Renal cortex interstitium (tissue), 11 donors: ENCODE data around the gene COL27A1. TPM values are rescaled to one million over a fixed set of nuclear protein-coding genes. Genes with fewer than 3 reads are reported as not detected.
A peak's percentile ranks its signal among the peaks of the same experiment; 100 is the strongest.

Experiments used
- DNase-seq, 11 donors: peaks; one replicate each; pipeline ENCODE4 v3.0.0-alpha.2; 2013; ENCODE audit warnings: low read depth in 9 of 11, low spot score in 4 of 11; ENCODE audit errors: extremely low read depth in 1 of 11
- polyA plus RNA-seq, 3 donors: library from polyadenylated mRNA; unstranded; fragments of 120-200 nt; gene quantifications; one replicate each; pipeline ENCODE4 v1.2.1, GENCODE V29; 2013; ENCODE audit not compliant: insufficient read length in 3 of 3

Gene COL27A1
- polyA plus RNA-seq, 3 donors = 28.8 to 61.9 (median 35.1) TPM

- no peak for DNase-seq
Observed at GRCh38 chr9:114283551-114284111, 128.3 kb downstream of the COL27A1 start.

DNA sequence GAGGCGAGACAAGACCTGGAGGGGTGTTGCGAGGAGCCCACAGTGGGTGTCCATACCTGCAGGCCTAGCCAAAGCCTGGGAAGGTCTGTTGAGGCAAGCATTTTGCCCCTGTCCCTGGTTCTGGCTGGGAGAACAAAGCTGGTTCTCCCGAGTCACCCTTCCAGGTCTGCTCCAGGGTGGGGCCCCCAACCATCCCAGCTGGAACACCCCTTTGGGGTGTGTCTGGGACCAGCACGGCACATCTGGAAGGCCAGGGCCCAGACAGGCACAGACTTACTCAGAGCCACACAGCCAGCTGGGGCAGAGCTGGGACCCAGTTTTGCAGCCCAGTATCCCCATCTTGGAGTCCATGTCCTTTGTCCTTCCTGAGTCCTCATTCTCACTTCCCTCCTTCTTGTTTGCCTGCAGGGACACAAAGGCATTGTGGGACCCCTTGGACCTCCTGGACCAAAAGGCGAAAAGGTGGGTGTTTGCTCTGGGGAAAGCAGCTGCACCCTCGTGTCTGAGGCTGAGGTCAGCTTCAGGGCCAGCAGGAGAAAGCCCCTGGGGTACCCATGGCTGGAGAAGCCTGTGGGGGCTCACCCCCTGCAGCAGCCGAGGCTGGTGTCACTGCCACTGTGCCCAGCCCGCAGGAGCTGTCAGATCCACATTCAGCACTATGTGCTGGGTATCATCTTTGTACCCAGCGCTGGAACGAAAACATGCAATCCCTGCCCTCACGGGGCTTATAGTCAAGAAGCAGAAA, 129.2 kb downstream of the COL27A1 start:
- no peak for DNase-seq

DNA sequence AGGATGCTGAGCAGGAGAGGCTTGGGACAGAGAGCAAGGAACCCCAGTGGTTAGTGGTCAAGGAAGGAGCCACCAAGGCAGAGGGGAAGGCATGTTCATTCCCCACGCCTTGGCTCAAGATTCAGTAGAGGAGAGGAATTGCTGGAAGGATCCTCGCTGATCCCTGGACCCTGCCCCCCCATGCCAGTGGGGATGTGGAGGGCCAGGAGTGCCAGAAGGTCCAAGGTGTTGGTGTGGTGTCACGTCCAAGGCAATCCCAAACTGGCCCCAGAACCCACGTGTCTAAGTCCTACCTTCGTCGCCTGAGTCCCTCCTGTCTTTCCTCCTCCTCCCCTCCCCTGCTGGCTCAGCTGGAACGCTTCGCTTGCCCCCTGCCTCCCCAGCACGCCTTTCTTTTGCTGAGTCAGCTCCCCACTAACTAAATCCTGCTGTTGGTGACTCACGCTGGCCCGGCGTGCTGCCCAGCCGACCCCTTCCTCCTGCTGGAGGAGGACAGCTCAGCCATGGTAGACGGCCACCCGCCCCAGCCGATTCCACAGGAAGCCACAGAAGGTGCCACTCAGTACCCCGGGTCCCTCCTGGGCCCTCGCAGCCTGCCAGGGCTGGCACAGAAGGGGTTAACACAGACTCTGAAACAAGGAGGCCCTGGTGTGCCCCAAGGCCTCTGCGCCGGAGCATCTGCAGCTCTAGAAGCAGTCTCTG, 130.0 kb downstream of the COL27A1 start:
- peak in 7 of 11 donors; percentile 52 to 69 (median 61) for DNase-seq

DNA sequence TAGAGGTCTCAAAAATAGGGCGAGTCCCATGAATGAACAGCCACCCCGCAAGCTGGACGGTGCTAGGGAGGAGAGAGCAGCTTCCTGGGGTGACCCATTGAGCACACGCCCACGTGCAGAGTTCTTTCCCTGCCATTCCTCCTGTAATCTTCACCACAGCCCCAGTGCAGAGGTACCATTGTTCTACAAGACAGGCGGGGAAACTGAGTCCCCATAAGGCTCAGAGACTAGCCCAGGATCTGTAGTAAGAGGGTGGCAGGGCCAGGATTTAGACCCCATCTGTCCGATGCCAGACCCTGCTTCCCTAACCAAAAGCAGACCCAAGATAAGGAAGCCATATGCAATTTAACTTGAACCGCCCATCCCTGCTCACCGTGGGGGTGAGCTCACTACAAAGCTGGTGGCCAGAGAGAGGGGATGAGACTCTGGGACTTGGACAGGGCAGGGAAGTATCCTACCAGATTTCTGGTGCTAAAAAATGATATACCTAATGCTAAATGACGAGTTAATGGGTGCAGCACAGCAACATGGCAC, 130.9 kb downstream of the COL27A1 start:
- DNase-seq = no peak

GRCh38 chr9:114287001-114287762, 131.8 kb downstream of the COL27A1 start:
- DNase-seq = no peak

DNA sequence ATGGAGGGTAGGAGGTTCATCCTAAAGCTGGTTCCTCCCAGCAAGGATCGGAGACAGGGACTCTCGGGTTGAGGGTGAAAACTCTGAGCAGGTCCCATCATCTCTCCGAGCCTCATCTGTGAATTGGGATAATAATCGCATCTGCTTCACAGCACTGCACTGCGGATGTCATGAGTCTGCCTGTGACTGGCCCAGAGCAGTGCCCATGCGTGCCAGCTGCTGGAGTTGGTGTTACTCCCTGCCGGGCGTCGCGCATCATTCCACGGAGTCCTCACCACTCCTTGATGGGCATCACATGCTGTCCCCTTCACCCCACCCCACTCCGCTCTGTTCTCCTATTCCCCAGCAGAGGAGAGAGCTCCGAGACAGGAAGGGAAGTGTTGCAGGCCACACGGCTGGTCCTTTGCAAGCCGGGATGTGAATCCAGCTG, 132.4 kb downstream of the COL27A1 start:
- peak in 1 of 11 donors; percentile 22 for DNase-seq

GRCh38 chr9:114288193-114289091, 133.1 kb downstream of the COL27A1 start:
- DNase-seq = peak in 1 of 11 donors; percentile 33

DNA sequence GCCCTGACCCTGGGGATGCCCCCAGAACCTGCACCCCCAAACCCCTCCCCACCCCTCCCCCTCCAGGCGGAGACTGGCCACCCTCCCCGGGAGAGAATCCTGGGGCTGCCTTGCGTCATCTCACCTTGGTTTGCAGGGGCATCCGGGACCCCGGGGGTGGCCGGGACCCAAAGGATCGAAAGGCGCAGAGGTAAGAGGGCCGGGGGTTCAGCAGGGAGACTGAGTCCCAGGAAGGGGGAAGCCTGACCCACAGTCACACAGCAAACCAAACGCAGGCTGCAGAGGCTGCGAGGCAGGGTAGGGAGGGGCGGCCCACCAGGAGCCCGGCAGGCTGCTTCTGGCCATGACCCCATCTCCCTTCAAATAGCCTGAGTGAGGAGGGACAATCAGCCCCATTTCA, 133.8 kb downstream of the COL27A1 start:
- DNase-seq = no peak

DNA sequence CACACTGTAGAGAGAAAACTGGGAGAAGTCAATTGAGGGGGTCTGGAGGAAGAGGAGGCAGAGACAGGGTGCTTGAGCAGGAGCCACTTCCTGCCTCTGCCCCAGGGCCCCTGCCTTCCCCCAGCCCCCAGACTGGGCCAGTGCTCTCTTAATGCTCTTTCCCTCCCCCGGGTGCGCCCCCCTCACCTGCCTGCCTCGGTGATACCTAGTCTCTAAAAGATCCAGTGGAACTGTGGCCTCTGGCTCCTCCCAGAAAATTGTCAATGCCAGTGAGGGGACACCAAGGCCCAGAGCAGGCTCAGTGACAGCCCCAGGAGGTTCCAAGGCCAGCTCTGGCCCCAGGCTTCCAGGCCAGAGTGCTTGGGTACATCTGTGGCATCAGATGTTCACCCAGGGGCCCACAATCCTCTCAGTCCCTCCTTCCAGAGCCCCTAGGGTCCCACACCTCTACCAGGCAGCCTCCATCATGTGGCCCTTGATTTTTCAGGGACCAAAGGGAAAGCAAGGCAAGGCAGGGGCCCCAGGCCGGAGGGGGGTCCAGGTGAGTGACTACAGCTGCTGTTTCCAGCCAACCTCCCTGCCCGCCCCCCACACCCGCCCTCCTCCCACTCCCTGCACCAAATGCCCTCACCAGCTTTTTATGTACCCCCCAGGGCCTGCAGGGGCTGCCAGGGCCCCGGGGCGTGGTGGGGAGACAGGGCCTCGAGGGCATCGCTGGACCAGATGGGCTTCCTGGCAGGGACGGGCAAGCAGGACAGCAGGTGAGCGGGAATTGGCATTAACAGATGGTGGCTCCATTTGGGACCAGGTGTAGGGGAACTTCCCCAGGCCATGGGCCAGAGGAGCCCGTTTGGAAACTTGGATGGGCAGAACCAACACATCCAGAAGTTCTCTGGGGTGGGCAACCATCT, 134.5 kb downstream of the COL27A1 start:
- no peak for DNase-seq

DNA sequence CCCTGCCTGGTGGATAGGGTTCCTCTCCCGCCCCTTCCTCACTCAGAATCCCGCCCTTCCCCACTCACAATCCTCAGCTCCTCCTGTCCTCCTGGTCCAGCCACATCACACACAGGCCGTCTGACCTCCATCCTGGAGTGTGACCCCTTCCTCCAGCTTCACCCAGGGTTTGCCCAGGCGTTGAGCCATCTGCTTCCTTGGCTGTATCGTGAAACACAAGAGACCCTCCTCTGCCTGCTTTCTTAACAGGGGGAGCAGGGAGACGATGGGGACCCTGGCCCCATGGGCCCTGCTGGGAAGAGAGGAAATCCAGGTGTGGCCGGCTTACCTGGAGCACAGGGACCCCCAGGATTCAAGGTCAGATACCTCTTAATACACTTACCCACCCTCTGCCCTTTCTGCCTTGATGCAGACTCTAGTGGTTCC, 135.2 kb downstream of the COL27A1 start:
- DNase-seq = no peak

DNA sequence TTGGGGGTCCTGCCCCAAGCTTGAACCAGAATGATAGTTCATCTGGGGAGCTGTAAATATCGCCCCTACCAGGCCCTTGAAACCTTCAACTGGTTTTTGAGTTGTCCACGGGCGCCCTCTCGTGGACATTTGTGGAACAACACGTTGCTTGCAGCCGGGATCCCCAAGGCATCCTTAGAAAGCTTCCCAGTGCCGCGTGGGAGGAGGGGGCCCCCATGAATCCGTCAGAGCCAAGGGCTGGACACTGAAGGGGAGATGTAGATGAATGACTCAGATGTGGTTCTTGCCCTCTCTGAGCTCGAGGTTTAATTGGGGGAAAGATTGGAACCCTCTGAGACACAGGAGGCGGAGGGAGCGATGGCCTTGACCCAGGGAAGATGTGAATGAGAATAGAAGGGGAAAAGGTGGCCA, 135.7 kb downstream of the COL27A1 start:
- DNase-seq = peak in 4 of 11 donors; percentile 36 to 62 (median 56)

- no peak for DNase-seq
Observed at GRCh38 chr9:114291886-114292590, 136.7 kb downstream of the COL27A1 start.

GRCh38 chr9:114294664-114295063, 139.3 kb downstream of the COL27A1 start:
- no peak for DNase-seq

- no peak for DNase-seq
Observed at GRCh38 chr9:114296338-114296737, 141.0 kb downstream of the COL27A1 start.

GRCh38 chr9:114299286-114300152, 144.2 kb downstream of the COL27A1 start:
- DNase-seq = no peak
